ENCODE results near the gene CORO6. TPM values are rescaled to one million over a fixed set of nuclear protein-coding genes. Genes with fewer than 3 reads are reported as not detected.

Gene CORO6
- total and polyA plus RNA-seq, 2 of the 13 experiments (the other 11 are each of a cell fraction or from before 2014, with no cell fraction given), result 0.42 to 0.82 TPM

DNA sequence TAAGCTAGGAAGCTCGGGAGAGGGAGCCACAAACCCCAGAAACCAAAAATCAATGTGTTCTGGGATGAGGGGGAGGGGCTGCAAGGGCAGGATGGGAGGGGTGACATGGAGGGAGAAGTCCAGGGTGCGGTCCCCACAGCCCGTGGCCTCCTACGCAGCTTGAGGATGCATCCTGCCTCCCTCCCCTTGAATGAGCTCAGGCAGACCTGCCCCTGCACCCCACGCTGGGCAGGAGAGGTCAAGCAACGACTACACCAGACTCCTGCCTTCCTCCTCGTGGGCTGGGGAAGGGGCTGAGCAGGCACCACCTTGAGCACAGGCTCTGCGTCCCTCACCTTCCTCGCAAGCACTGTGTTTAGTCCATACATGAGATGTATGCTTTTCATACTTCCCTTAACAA, 25.9 kb downstream of the CORO6 start (continued):
- TF ChIP-seq, protein P1, sequence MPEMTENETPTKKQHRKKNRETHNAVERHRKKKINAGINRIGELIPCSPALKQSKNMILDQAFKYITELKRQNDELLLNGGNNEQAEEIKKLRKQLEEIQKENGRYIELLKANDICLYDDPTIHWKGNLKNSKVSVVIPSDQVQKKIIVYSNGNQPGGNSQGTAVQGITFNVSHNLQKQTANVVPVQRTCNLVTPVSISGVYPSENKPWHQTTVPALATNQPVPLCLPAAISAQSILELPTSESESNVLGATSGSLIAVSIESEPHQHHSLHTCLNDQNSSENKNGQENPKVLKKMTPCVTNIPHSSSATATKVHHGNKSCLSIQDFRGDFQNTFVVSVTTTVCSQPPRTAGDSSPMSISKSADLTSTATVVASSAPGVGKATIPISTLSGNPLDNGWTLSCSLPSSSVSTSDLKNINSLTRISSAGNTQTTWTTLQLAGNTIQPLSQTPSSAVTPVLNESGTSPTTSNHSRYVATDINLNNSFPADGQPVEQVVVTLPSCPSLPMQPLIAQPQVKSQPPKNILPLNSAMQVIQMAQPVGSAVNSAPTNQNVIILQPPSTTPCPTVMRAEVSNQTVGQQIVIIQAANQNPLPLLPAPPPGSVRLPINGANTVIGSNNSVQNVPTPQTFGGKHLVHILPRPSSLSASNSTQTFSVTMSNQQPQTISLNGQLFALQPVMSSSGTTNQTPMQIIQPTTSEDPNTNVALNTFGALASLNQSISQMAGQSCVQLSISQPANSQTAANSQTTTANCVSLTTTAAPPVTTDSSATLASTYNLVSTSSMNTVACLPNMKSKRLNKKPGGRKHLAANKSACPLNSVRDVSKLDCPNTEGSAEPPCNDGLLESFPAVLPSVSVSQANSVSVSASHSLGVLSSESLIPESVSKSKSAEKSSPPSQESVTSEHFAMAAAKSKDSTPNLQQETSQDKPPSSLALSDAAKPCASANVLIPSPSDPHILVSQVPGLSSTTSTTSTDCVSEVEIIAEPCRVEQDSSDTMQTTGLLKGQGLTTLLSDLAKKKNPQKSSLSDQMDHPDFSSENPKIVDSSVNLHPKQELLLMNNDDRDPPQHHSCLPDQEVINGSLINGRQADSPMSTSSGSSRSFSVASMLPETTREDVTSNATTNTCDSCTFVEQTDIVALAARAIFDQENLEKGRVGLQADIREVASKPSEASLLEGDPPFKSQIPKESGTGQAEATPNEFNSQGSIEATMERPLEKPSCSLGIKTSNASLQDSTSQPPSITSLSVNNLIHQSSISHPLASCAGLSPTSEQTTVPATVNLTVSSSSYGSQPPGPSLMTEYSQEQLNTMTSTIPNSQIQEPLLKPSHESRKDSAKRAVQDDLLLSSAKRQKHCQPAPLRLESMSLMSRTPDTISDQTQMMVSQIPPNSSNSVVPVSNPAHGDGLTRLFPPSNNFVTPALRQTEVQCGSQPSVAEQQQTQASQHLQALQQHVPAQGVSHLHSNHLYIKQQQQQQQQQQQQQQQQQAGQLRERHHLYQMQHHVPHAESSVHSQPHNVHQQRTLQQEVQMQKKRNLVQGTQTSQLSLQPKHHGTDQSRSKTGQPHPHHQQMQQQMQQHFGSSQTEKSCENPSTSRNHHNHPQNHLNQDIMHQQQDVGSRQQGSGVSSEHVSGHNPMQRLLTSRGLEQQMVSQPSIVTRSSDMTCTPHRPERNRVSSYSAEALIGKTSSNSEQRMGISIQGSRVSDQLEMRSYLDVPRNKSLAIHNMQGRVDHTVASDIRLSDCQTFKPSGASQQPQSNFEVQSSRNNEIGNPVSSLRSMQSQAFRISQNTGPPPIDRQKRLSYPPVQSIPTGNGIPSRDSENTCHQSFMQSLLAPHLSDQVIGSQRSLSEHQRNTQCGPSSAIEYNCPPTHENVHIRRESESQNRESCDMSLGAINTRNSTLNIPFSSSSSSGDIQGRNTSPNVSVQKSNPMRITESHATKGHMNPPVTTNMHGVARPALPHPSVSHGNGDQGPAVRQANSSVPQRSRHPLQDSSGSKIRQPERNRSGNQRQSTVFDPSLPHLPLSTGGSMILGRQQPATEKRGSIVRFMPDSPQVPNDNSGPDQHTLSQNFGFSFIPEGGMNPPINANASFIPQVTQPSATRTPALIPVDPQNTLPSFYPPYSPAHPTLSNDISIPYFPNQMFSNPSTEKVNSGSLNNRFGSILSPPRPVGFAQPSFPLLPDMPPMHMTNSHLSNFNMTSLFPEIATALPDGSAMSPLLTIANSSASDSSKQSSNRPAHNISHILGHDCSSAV (CRISPR knock-in tag; IDR thresholded peaks at IDR 0.05; ENCODE audit: borderline replicate concordance), result no peak
- TF ChIP-seq RBFOX2 (IDR thresholded peaks at IDR 0.05; ENCODE audit: low read depth, low read length), result no peak

DNA sequence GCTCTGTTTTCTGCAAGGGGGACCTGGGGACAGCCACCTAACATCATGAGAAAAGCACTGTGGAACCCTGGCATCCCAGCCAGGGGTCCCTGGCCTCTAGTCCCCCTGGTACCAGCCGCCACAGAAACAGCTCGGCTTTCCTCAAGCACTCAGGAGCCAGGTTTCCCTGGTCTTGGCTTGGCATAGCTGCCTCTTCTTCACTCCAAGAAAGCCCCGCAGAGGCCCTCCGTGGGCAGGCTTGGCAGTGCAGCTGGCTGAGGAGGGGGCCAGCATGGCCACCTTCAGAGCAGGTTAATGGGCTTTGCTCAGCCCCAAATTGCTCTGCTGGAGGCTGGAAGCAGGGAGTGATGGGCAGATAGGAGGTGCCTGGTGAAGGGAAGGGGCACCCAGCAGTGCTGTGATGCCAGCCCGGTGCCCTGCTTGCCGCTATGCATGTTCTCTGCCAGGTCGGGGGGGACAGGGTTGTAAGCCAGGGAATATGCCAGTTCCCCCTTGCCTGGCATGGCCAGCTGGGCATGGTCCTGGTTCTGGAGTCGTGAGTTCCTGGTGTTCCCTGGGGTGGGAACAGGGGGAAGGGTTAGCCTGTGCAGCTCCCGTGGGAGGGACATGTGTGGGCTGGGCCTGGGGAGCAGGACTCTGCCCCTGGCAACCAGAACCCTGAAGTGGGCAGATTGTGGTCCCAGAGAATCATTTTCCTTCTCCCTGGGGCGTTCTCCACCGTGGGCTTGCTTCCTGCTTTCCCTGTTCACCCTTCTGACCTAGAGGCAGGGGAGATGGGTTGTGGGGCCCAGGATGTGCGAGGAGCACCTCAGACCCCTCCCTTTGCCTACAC, 26.6 kb downstream of the CORO6 start:
- H3K27me3 ChIP-seq (ENCODE audit: control insufficient read depth in 1 of 2, insufficient read depth in 2 of 2, low read length in 2 of 2), result peaks cover 3 to 33% of the 10 kb centered on the region in 2 experiments; a peak in 3 of 5 replicates
- POLR2A ChIA-PET, result interaction anchor here (0.6 to 1.1 kb wide), 2 partner anchors 21 to 338 kb away, joined by 3 read pairs; no protein-coding TSS in a partner anchor
- H3K79me2 ChIP-seq (ENCODE audit: insufficient read depth, low read length), result no peaks in the 10 kb centered on the region
- no peak overlapping the region for H3K9ac ChIP-seq (ENCODE audit: insufficient read depth, low read depth, low read length)
- H3K4me1 ChIP-seq (ENCODE audit: insufficient read depth, low read length), result peaks cover 57% of the 10 kb centered on the region
- intact Hi-C loops (cut with micrococcal nuclease; ENCODE audit: unreplicated experiment) (loop anchor here (10.0 kb wide), 1 partner anchor 221 kb away; no protein-coding TSS in a partner anchor), in situ Hi-C loops (cut with HindIII; ENCODE audit: extremely low pct_ligation_motif_present, low pct_unique_long_range_greater_than_20kb) (no loop called here)
- BruUV-seq (replicated peaks), result no TSS peak
- FAIRE-seq (no peak), ATAC-seq (no peak), DNase-seq (ENCODE audit: low spot score) (no peak)
- H4K20me1 ChIP-seq (ENCODE audit: insufficient read depth, low read length), result no peaks in the 10 kb centered on the region
- no peak overlapping the region for H3K4me3 ChIP-seq (replicated peaks in 1 of 3; ENCODE audit: insufficient read depth in 1 of 3, low read depth in 2 of 3, low read length in 3 of 3)
- H3K4me2 ChIP-seq (ENCODE audit: low read depth, low read length), result no peak overlapping the region
- CTCF ChIA-PET (ENCODE audit: low intra/inter-chr PET ratio, low total read pairs), result no interaction called here
- WGBS (ENCODE audit: low lambda C conversion rate), result 50% methylated on average over 4 of the region's 12 CpGs
- H3K27ac ChIP-seq (ENCODE audit: extremely low read length, insufficient read depth, low read length), result no peak overlapping the region
- H2AFZ ChIP-seq (ENCODE audit: low read length), result no peak overlapping the region
- H3K9me3 ChIP-seq (ENCODE audit: low read length), result no peaks in the 10 kb centered on the region
- no peaks in the 10 kb centered on the region for H3K36me3 ChIP-seq (replicated peaks in 1 of 2; ENCODE audit: control insufficient read depth in 1 of 2, insufficient read depth in 2 of 2, low read length in 2 of 2)
- TF ChIP-seq HNRNPL (IDR thresholded peaks at IDR 0.05; ENCODE audit: low read depth, low read length), result 0 out of 2 replicates have a peak, but pooled peaks have one; percentile 49
- TF ChIP-seq, protein P2, sequence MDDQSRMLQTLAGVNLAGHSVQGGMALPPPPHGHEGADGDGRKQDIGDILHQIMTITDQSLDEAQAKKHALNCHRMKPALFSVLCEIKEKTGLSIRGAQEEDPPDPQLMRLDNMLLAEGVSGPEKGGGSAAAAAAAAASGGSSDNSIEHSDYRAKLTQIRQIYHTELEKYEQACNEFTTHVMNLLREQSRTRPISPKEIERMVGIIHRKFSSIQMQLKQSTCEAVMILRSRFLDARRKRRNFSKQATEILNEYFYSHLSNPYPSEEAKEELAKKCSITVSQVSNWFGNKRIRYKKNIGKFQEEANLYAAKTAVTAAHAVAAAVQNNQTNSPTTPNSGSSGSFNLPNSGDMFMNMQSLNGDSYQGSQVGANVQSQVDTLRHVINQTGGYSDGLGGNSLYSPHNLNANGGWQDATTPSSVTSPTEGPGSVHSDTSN (CRISPR knock-in tag; IDR thresholded peaks at IDR 0.05; ENCODE audit: borderline replicate concordance), result no peak
